HG02885 (cell line): ENCODE data around the gene ZYX.
A peak's percentile ranks its signal among the peaks of the same experiment; 100 is the strongest.

Experiments
- ATAC-seq: cut with Tn5 transposase; IDR thresholded peaks from one replicate; pipeline ENCODE4 v1.9.1; 2021; ENCODE audit warnings: mild to moderate bottlenecking; ENCODE audit not compliant: unreplicated experiment, poor library complexity

ZYX gene

GRCh38 chr7:143362131-143363015 lies 18.8 kb upstream of the ZYX start, which contains the start of gene FAM131B:
Gene FAM131B (minus strand): TSS chr7:143362713. CDS start chr7:143362603, 110 bp downstream.
- peak; percentile 54 for ATAC-seq

- ATAC-seq = no peak
These were observed 17.9 kb upstream of the ZYX start for GRCh38 chr7:143363016-143363937.

GRCh38 chr7:143367972-143368371 lies 13.2 kb upstream of the ZYX start:
- no peak for ATAC-seq

GRCh38 chr7:143368387-143368786 lies 12.8 kb upstream of the ZYX start:
- ATAC-seq = no peak

GRCh38 chr7:143369678-143370651 lies 11.2 kb upstream of the ZYX start:
- ATAC-seq = no peak

GRCh38 chr7:143372070-143372469 lies 9.1 kb upstream of the ZYX start:
- no peak for ATAC-seq

GRCh38 chr7:143373255-143373794 lies 7.8 kb upstream of the ZYX start:
- ATAC-seq = no peak

GRCh38 chr7:143374561-143374960 lies 6.6 kb upstream of the ZYX start:
- no peak for ATAC-seq

GRCh38 chr7:143375298-143376034 lies 5.7 kb upstream of the ZYX start:
- no peak for ATAC-seq

- ATAC-seq = no peak
These were observed 4.7 kb upstream of the ZYX start for GRCh38 chr7:143376396-143376795.

- ATAC-seq = peak; percentile 4
These were observed 1.4 kb upstream of the ZYX start for GRCh38 chr7:143379611-143380259.

- ATAC-seq = peak; percentile 54
These were observed 892 bp upstream of the ZYX start for GRCh38 chr7:143380260-143380645.

- peak; percentile 13 for ATAC-seq
These were observed 431 bp downstream of the ZYX start for GRCh38 chr7:143381427-143382125.

GRCh38 chr7:143382126-143382790 lies 1.1 kb downstream of the ZYX start:
- no peak for ATAC-seq

GRCh38 chr7:143382791-143383641 lies 1.9 kb downstream of the ZYX start:
- ATAC-seq = no peak

GRCh38 chr7:143383642-143383957 lies 2.5 kb downstream of the ZYX start:
- no peak for ATAC-seq

GRCh38 chr7:143384148-143384547 lies 3.0 kb downstream of the ZYX start:
- no peak for ATAC-seq
